Measurements from ENCODE around the gene LPCAT1. TPM values are rescaled to one million over a fixed set of nuclear protein-coding genes. Genes with fewer than 3 reads are reported as not detected.
"Not testable (repeated sequence)": the region's sequence is repeated elsewhere in the genome, so short reads cannot be mapped to it uniquely, and the experiment has no call there.

Gene LPCAT1
- total RNA-seq, 2 donors from 2014 or later = 53.9 to 54.6 TPM

- ATAC-seq (ENCODE audit: insufficient number of reproducible peaks, low FRiP score, low read depth) (no peak), DNase-seq (ENCODE audit: low spot score) (no peak)
- H3K4me3 ChIP-seq = no peak overlapping the region
- H3K27me3 ChIP-seq (replicated peaks; ENCODE audit: insufficient read depth) = no peaks in the 10 kb centered on the region
- peaks cover 14 to 15% of the 10 kb centered on the region in 2 donors for H3K4me1 ChIP-seq (ENCODE audit: control insufficient read depth in 1 of 2, low read depth in 2 of 2)
- no peak overlapping the region for H3K27ac ChIP-seq
- TF ChIP-seq, protein P1, sequence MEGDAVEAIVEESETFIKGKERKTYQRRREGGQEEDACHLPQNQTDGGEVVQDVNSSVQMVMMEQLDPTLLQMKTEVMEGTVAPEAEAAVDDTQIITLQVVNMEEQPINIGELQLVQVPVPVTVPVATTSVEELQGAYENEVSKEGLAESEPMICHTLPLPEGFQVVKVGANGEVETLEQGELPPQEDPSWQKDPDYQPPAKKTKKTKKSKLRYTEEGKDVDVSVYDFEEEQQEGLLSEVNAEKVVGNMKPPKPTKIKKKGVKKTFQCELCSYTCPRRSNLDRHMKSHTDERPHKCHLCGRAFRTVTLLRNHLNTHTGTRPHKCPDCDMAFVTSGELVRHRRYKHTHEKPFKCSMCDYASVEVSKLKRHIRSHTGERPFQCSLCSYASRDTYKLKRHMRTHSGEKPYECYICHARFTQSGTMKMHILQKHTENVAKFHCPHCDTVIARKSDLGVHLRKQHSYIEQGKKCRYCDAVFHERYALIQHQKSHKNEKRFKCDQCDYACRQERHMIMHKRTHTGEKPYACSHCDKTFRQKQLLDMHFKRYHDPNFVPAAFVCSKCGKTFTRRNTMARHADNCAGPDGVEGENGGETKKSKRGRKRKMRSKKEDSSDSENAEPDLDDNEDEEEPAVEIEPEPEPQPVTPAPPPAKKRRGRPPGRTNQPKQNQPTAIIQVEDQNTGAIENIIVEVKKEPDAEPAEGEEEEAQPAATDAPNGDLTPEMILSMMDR (IDR thresholded peaks at IDR 0.05) = no peak
- no peaks in the 10 kb centered on the region for H3K9me3 ChIP-seq
- peaks cover 11% of the 10 kb centered on the region for H3K36me3 ChIP-seq
Measured at GRCh38 chr5:1507961-1508658, 15.7 kb downstream of the LPCAT1 start.

DNA sequence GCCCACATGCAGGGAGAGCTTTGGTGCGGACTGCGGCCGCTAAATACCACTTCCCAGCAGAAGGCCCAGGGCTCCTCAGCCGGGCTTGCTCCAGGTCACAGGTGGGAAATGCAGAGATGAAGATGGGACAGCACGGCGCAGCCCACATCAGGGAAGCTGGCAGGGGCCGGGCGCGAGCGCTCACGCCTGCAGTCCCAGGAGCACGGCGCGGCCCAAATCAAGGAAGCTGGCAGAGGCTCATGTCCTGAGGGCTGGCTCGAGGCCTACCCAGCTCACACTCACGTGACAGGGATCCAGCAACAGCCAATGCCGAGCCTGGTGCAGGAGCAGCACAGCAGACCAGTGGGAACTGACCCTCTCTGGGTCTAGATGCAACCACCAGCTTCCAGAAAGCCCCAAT lies 16.3 kb downstream of the LPCAT1 start:
- peaks cover 16 to 17% of the 10 kb centered on the region in 2 donors for H3K4me1 ChIP-seq (ENCODE audit: control insufficient read depth in 1 of 2, low read depth in 2 of 2)
- ATAC-seq (ENCODE audit: insufficient number of reproducible peaks, low FRiP score, low read depth) = no peak
- no peak overlapping the region for H3K27ac ChIP-seq
- H3K9me3 ChIP-seq = no peaks in the 10 kb centered on the region
- no peak for DNase-seq (ENCODE audit: low spot score)
- no peaks in the 10 kb centered on the region for H3K27me3 ChIP-seq (replicated peaks; ENCODE audit: insufficient read depth)
- TF ChIP-seq, protein P1 (IDR thresholded peaks at IDR 0.05) = no peak
- H3K36me3 ChIP-seq = peaks cover 7% of the 10 kb centered on the region
- H3K4me3 ChIP-seq = no peak overlapping the region

- no peak overlapping the region for H3K27ac ChIP-seq
Measured at GRCh38 chr5:1507014-1507375, 16.8 kb downstream of the LPCAT1 start.

DNA sequence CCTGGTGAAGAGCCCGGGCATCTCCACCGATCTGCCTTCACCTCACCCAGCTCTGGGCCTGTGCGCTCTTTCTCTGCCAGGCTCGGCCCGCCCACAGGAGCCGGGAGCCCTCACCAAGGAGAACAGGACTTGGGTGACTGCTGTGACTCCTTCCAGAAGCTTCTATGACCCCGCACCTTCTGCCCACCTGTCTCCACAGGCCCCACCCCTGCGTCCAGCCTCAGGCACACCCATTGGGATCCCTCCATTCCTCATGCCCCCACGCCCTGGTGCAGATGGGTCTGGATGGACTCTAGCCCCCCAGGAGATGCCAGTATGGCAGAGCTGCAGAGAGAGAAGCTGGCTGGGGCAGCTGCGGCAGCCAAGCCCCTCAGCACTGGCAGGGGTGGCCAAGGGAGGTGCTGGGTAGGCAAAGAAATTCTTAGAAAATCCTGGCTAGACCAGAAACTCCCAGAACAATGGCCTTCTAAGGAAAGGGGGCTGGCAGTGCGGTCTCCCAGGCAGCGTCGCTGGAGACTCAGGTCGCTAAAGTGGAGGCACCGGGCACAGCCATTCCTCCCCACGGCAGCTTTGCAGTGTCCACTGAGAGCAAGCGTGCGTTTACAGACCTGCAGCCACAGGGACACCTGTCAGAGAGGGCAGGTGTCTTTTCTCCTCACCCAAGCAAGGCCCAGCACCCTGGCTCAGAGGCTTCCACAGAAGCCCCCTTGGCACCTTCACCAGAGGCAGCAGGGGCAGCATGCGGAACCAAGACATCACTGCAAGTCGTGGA lies 17.3 kb downstream of the LPCAT1 start:
- H3K4me1 ChIP-seq (ENCODE audit: control insufficient read depth in 1 of 2, low read depth in 2 of 2) = peaks cover 16 to 20% of the 10 kb centered on the region in 2 donors
- ATAC-seq (ENCODE audit: insufficient number of reproducible peaks, low FRiP score, low read depth) = no peak
- H3K4me3 ChIP-seq = no peak overlapping the region
- H3K9me3 ChIP-seq = no peaks in the 10 kb centered on the region
- TF ChIP-seq, protein P1 (IDR thresholded peaks at IDR 0.05) = no peak
- peaks cover 7% of the 10 kb centered on the region for H3K36me3 ChIP-seq
- H3K27ac ChIP-seq = no peak overlapping the region
- no peaks in the 10 kb centered on the region for H3K27me3 ChIP-seq (replicated peaks; ENCODE audit: insufficient read depth)
- DNase-seq (ENCODE audit: low spot score) = no peak

More at GRCh38 chr5:1507014-1507375, 16.8 kb downstream of the LPCAT1 start:
- Histone ChIP-seq H3K4me3 (no peak overlapping the region), H3K36me3 (peaks cover 7% of the 10 kb centered on the region), H3K9me3 (no peaks in the 10 kb centered on the region), H3K27me3 (replicated peaks; ENCODE audit: insufficient read depth) (no peaks in the 10 kb centered on the region), H3K4me1 (ENCODE audit: control insufficient read depth in 1 of 2, low read depth in 2 of 2) (peaks cover 16 to 17% of the 10 kb centered on the region in 2 donors)
- ATAC-seq (ENCODE audit: insufficient number of reproducible peaks, low FRiP score, low read depth) (no peak), DNase-seq (ENCODE audit: low spot score) (no peak)
- TF ChIP-seq, protein P1 (IDR thresholded peaks at IDR 0.05) = no peak

GRCh38 chr5:1505506-1506241 lies 18.1 kb downstream of the LPCAT1 start:
- Histone ChIP-seq H3K27me3 (replicated peaks; ENCODE audit: insufficient read depth) (no peaks in the 10 kb centered on the region), H3K27ac (no peak overlapping the region), H3K4me3 (no peak overlapping the region), H3K36me3 (peaks cover 5% of the 10 kb centered on the region), H3K9me3 (no peaks in the 10 kb centered on the region), H3K4me1 (ENCODE audit: control insufficient read depth in 1 of 2, low read depth in 2 of 2) (peaks cover 20 to 27% of the 10 kb centered on the region in 2 donors)
- DNase-seq (ENCODE audit: low spot score) (no peak), ATAC-seq (ENCODE audit: insufficient number of reproducible peaks, low FRiP score, low read depth) (no peak)
- TF ChIP-seq, protein P1 (IDR thresholded peaks at IDR 0.05) = no peak

GRCh38 chr5:1505089-1505488 lies 18.7 kb downstream of the LPCAT1 start:
- H3K27ac ChIP-seq; H3K4me3 ChIP-seq; H3K9me3 ChIP-seq; H3K27me3 ChIP-seq (replicated peaks; ENCODE audit: insufficient read depth); DNase-seq (ENCODE audit: low spot score); ATAC-seq (ENCODE audit: insufficient number of reproducible peaks, low FRiP score, low read depth); H3K36me3 ChIP-seq: not testable (repeated sequence)
- H3K4me1 ChIP-seq (ENCODE audit: control insufficient read depth in 1 of 2, low read depth in 2 of 2) = peaks cover 24 to 33% of the 10 kb centered on the region in 2 donors

Measured in thoracic aorta (tissue), 2 donors.